Posterior cingulate gyrus (tissue), 11 donors: ENCODE data around the gene RPL31.

ENCODE experiments used
- DNase-seq, 10 donors: peaks; one replicate each; pipeline versions ENCODE4 v3.0.0 to v3.0.0-alpha.2; 2020 to 2021; ENCODE audit warnings: mixed read lengths in 3 of 10
- intact Hi-C: fragments of 100-400 bp; cut with DNase I; formaldehyde crosslinking; loops from one replicate; pipeline ENCODE4 v1.15.1; 2023

The RPL31 gene

GRCh38 chr2:100974712-100975520 lies 27.2 kb upstream of the RPL31 start:
- intact Hi-C loops: no loop called here
- DNase-seq: peak in 1 of 10 donors; percentile 63

DNA sequence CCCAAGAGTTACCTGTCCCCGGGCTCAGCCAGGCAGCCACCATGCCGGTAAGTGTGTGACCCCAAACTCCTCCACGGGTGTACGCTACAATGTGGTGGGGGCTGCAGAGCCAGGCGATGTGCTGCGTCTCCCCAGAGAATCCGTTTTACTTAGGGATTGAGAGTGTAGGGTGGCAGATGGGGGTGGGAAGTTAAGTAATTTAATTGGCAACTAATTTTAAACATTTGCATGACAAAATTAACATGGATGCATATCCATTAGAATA lies 26.6 kb upstream of the RPL31 start:
- DNase-seq: no peak
- intact Hi-C loops: no loop called here

- intact Hi-C loops: no loop called here
- DNase-seq: no peak
Observed at GRCh38 chr2:100976061-100976460, 26.0 kb upstream of the RPL31 start.

GRCh38 chr2:100976645-100977391 lies 25.3 kb upstream of the RPL31 start:
- peak in 3 of 10 donors; percentile 18 to 86 (median 35) for DNase-seq
- intact Hi-C loops: no loop called here

DNA sequence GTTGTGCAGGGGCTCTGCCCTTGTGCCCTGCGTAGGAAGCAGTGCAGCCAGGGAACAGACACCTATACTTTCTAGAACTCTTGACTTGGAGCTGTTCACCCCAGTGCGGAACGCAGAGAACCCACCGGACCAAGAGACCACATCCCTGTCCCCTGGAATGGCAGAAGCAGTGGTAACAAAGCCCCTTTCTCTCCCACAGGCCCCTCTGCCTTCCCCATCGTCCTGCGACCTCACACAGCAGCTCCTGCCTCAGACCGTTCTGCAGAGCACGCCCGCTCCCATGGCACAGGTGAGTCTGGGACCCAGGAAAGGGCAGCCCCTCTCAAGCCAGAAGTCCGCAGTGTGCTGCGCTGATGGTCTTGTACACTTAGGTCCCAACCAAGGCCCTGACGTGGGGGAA lies 24.6 kb upstream of the RPL31 start:
- intact Hi-C loops: no loop called here
- no peak for DNase-seq

GRCh38 chr2:100978582-100979191 lies 23.4 kb upstream of the RPL31 start:
- DNase-seq: peak in 8 of 10 donors; percentile 46 to 92 (median 69)
- intact Hi-C loops: no loop called here

GRCh38 chr2:100980046-100980445 lies 22.0 kb upstream of the RPL31 start:
- intact Hi-C loops: loop anchor here (5.0 kb wide), 2 partner anchors 158 to 248 kb away; partner anchors contain the start of gene NPAS2
- no peak for DNase-seq

GRCh38 chr2:100981011-100981410 lies 21.1 kb upstream of the RPL31 start:
- no peak for DNase-seq
- intact Hi-C loops: loop anchor here (5.0 kb wide), 2 partner anchors 159 to 249 kb away; partner anchors contain the start of gene NPAS2

GRCh38 chr2:100982431-100982861 lies 19.6 kb upstream of the RPL31 start:
- intact Hi-C loops: loop anchor here (5.0 kb wide), 2 partner anchors 160 to 250 kb away; partner anchors contain the start of gene NPAS2
- DNase-seq: peak in 1 of 10 donors; percentile 19

GRCh38 chr2:100983201-100983600 lies 18.9 kb upstream of the RPL31 start:
- intact Hi-C loops: loop anchor here (5.0 kb wide), 2 partner anchors 161 to 251 kb away; partner anchors contain the start of gene NPAS2
- peak in 1 of 10 donors; percentile 59 for DNase-seq

- no peak for DNase-seq
- intact Hi-C loops: loop anchor here (5.0 kb wide), 2 partner anchors 161 to 251 kb away; partner anchors contain the start of gene NPAS2
Observed at GRCh38 chr2:100983684-100984310, 18.3 kb upstream of the RPL31 start.

DNA sequence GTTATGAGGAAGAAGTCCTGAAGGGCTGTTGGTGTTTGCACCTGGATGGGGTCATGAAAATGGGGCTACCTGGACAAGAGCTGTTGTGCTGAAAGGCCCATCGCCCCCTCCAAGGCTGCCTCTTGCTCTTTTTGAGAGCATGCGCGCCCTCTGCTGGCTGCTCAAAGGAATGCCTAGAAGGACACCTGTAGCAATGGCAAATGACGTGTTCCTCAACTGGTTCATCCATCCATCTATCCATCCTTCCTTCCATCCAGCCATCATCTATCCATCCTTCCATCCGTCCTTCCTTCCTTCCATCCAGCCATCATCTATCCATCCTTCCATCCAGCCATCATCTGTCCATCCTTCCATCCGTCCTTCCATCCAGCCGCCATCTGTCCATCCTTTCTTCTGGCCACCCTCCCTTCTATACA lies 17.2 kb upstream of the RPL31 start:
- DNase-seq: peak; percentile 59 to 97 (median 79)

DNA sequence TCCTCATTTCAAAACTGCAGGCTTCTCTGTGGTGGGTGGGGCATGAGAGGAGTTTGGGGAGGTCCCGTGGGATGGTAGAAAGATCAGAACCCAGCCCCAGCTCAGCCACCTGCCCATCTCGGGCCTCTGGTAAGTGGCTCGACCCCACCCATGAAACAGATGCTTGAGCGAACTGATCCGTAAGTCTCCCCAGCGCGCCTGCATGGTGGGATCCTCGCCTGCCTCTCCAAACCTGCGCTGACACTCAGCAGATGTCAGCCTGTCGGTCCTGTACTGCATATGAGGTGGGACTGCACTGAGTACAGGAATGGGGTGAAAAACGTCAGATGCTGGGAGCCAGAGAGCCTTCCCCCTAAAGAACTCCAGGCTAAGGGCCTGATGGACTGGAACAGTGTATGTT lies 15.9 kb upstream of the RPL31 start:
- peak in 1 of 10 donors; percentile 69 for DNase-seq
- intact Hi-C loops: no loop called here

More for the DNA sequence above, 17.2 kb upstream of the RPL31 start:
- intact Hi-C loops: loop anchor here (1.0 to 5.0 kb wide), 4 partner anchors 163 to 390 kb away; partner anchors contain the start of gene NPAS2

- intact Hi-C loops: no loop called here
- no peak for DNase-seq
Observed at GRCh38 chr2:100987536-100987935, 14.6 kb upstream of the RPL31 start.

GRCh38 chr2:100987974-100988373 lies 14.1 kb upstream of the RPL31 start:
- no peak for DNase-seq
- intact Hi-C loops: no loop called here

DNA sequence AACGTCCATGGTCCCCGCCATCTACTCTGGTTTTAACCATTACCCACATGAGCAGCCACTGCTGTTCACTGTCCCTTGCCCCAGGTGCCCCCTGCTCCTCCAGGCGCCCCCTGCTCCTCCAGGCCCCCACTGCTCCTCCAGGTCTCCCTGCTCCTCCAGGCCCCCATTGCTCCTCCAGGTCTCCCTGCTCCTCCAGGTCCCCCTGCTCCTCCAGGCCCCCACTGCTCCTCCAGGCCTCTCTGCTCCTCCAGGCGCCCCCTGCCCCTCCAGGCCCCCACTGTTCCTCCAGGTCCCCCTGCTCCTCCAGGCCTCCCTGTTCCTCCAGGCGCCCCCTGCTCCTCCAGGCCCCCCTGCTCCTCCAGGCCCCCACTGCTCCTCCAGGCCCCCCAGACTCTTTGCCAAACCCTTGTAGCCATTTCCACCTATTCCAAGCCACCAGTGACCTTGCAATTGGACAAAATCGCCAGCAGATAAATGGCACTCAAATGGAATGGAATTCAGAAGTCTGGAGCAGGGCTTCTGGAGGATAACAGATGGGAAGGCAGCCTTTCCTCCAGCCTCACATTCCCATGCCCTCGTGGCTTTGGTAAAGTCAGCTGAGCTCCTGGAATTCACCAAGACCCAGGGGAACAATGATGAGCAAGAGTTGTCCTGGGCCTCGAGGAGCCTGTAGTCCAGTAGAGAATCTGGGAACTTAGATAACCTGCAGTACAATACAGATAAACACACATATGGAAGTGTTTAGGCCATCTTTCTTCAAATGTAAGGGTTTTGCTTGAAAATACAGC lies 13.3 kb upstream of the RPL31 start:
- intact Hi-C loops: no loop called here

GRCh38 chr2:100989666-100990065 lies 12.4 kb upstream of the RPL31 start:
- DNase-seq: no peak
- intact Hi-C loops: no loop called here

More for the DNA sequence above, 13.3 kb upstream of the RPL31 start:
- peak in 1 of 10 donors; percentile 58 for DNase-seq

GRCh38 chr2:100990166-100990565 lies 11.9 kb upstream of the RPL31 start:
- intact Hi-C loops: no loop called here
- DNase-seq: peak in 1 of 10 donors; percentile 58

GRCh38 chr2:100990650-100991403 lies 11.3 kb upstream of the RPL31 start:
- peak in 1 of 10 donors; percentile 74 for DNase-seq

More at GRCh38 chr2:100990650-100991403, 11.3 kb upstream of the RPL31 start:
- intact Hi-C loops: no loop called here
